T-helper 1 cell treated with Interleukin-12 subunit alpha and Interleukin-12 subunit beta and Interleukin-4 antibody, amounts not matched to agents 30 μg/mL and 1 μg/mL, for 36 hours (primary cell): Measurements from ENCODE around the gene ZBTB1.
A peak's percentile ranks its signal among the peaks of the same experiment; 100 is the strongest.
"Not testable (repeated sequence)": the region's sequence is repeated elsewhere in the genome, so short reads cannot be mapped to it uniquely, and the experiment has no call there.

ENCODE experiments used
- H3K27ac Mint-ChIP-seq: one replicate; pipeline ENCODE4 v1.8.0; 2021; ENCODE audit warnings: mild to moderate bottlenecking, mixed read lengths
- H3K27me3 Mint-ChIP-seq: one replicate; pipeline ENCODE4 v1.8.0; 2021; ENCODE audit warnings: low read depth, mixed read lengths
- H3K36me3 Mint-ChIP-seq: one replicate; pipeline ENCODE4 v1.8.0; 2021; ENCODE audit warnings: low read depth, mixed read lengths
- H3K4me1 Mint-ChIP-seq: one replicate; pipeline ENCODE4 v1.8.0; 2021; ENCODE audit warnings: low read depth, mixed read lengths
- H3K4me3 Mint-ChIP-seq: one replicate; pipeline ENCODE4 v1.8.0; 2021; ENCODE audit warnings: mild to moderate bottlenecking, moderate library complexity, mixed read lengths
- H3K9me3 Mint-ChIP-seq: one replicate; pipeline ENCODE4 v1.8.0; 2021; ENCODE audit warnings: mixed read lengths

Gene ZBTB1

GRCh38 chr14:64536488-64537245 lies 32.1 kb downstream of the ZBTB1 start:
- no peak overlapping the region for H3K27ac Mint-ChIP-seq
- peaks cover 20% of the 10 kb centered on the region for H3K4me1 Mint-ChIP-seq
- H3K4me3 Mint-ChIP-seq: no peak overlapping the region
- peaks cover 15% of the 10 kb centered on the region for H3K9me3 Mint-ChIP-seq
- H3K27me3 Mint-ChIP-seq: peaks cover 22% of the 10 kb centered on the region
- H3K36me3 Mint-ChIP-seq: peaks cover 19% of the 10 kb centered on the region

GRCh38 chr14:64540208-64541202 lies 35.9 kb downstream of the ZBTB1 start, which contains the start of gene HSPA2:
Gene HSPA2, plus strand, starts transcription at chr14:64540741. Its CDS starts 109 bp downstream, at chr14:64540850.
- H3K36me3 Mint-ChIP-seq: peaks cover 24% of the 10 kb centered on the region
- peaks cover 18% of the 10 kb centered on the region for H3K9me3 Mint-ChIP-seq
- H3K27ac Mint-ChIP-seq: peak within 1 kb of the TSS; percentile 92
- H3K4me1 Mint-ChIP-seq: peaks cover 34% of the 10 kb centered on the region
- peaks cover 52% of the 10 kb centered on the region for H3K27me3 Mint-ChIP-seq
- peak within 1 kb of the TSS; percentile 96 for H3K4me3 Mint-ChIP-seq

- Mint-ChIP-seq H3K9me3 (peaks cover 18% of the 10 kb centered on the region), H3K4me3 (peak overlapping the region; percentile 96), H3K27ac (no peak overlapping the region), H3K27me3 (peaks cover 52% of the 10 kb centered on the region), H3K36me3 (peaks cover 24% of the 10 kb centered on the region), H3K4me1 (peaks cover 34% of the 10 kb centered on the region)
Measured at GRCh38 chr14:64541261-64541971, 36.8 kb downstream of the ZBTB1 start.

- Mint-ChIP-seq H3K36me3 (peaks cover 24% of the 10 kb centered on the region), H3K9me3 (peaks cover 18% of the 10 kb centered on the region), H3K27me3 (peaks cover 52% of the 10 kb centered on the region), H3K4me3 (peak overlapping the region; percentile 83), H3K4me1 (peaks cover 34% of the 10 kb centered on the region), H3K27ac (no peak overlapping the region)
Measured at GRCh38 chr14:64541972-64542835, 37.6 kb downstream of the ZBTB1 start.

DNA sequence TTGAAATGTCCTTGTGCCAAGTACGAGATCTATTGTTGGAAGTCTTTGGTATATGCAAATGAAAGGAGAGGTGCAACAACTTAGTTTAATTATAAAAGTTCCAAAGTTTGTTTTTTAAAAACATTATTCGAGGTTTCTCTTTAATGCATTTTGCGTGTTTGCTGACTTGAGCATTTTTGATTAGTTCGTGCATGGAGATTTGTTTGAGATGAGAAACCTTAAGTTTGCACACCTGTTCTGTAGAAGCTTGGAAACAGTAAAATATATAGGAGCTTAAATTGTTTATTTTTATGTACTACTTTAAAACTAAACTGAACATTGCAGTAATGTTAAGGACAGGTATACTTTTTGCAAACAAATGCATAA lies 38.2 kb downstream of the ZBTB1 start:
- Mint-ChIP-seq H3K4me3 (peak overlapping the region; percentile 83), H3K27ac (no peak overlapping the region), H3K9me3 (peaks cover 18% of the 10 kb centered on the region), H3K36me3 (peaks cover 24% of the 10 kb centered on the region), H3K27me3 (peaks cover 52% of the 10 kb centered on the region), H3K4me1 (peaks cover 34% of the 10 kb centered on the region)

DNA sequence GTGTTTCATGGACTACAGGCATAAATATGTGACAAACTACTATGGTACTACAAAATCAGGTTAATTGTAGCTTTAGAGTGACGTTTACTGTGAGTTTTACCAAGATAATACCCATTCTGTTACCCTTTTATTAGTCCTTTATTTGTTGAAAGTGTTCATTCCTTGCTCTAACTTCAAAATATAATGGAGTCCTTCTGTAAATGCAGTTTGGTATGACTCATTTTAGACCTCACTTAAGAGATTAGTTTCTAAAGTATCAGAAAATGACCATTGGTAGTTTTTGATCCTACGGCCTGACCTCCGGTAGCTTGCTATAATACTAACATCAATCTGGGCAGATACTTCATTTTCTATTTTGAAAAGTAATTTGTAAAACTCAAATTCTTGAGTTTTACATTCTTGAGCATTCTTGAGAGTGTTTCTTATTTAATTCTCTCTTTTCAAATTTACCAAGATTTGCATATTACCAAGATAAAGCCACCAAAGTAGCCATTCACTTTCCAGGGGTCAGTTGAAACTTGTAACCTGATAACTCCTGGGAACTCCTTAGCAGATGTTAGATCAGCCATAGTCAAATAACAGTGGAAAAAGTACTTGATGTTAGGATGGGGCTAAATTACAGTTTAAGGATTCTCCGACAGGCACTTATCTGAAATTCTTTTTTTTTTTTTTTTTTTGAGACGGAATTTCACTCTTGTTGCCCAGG lies 40.2 kb downstream of the ZBTB1 start:
- Mint-ChIP-seq H3K4me3 (no peak overlapping the region), H3K27ac (no peak overlapping the region), H3K36me3 (peaks cover 21% of the 10 kb centered on the region), H3K27me3 (peaks cover 54% of the 10 kb centered on the region), H3K4me1 (peaks cover 33% of the 10 kb centered on the region), H3K9me3 (peaks cover 18% of the 10 kb centered on the region)

DNA sequence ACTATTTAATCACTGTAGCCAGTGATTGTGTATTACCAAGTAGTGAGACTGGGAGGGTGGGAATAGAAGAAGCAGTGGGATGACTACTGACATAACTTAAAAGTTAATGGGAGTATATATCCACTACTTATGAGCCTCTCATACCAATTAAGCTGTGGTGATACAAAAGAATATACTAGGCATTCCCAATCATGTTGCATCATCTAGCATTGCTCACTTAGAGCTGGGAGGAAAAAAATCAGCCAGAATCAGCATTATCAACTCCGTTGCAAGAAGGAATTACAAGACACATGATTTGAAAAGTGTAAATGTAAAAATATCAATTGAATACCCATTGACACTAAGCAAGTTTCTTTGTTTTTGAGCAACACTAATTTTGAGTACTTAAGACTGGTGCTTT lies 44.4 kb downstream of the ZBTB1 start:
- peaks cover 3% of the 10 kb centered on the region for H3K36me3 Mint-ChIP-seq
- no peak overlapping the region for H3K27ac Mint-ChIP-seq
- H3K9me3 Mint-ChIP-seq: no peaks in the 10 kb centered on the region
- H3K27me3 Mint-ChIP-seq: peaks cover 50% of the 10 kb centered on the region
- no peak overlapping the region for H3K4me3 Mint-ChIP-seq
- H3K4me1 Mint-ChIP-seq: peaks cover 8% of the 10 kb centered on the region

GRCh38 chr14:64549791-64550620 lies 45.4 kb downstream of the ZBTB1 start, which contains the start of gene PPP1R36:
Gene PPP1R36, plus strand, starts transcription at chr14:64549961. Its CDS starts 37 bp downstream, at chr14:64549998.
- Mint-ChIP-seq H3K36me3 (peaks cover 3% of the 10 kb centered on the region), H3K4me1 (peaks cover 8% of the 10 kb centered on the region), H3K9me3 (no peaks in the 10 kb centered on the region), H3K4me3 (peak within 1 kb of the TSS; percentile 80), H3K27ac (no peak within 1 kb of the TSS), H3K27me3 (peaks cover 41% of the 10 kb centered on the region)

DNA sequence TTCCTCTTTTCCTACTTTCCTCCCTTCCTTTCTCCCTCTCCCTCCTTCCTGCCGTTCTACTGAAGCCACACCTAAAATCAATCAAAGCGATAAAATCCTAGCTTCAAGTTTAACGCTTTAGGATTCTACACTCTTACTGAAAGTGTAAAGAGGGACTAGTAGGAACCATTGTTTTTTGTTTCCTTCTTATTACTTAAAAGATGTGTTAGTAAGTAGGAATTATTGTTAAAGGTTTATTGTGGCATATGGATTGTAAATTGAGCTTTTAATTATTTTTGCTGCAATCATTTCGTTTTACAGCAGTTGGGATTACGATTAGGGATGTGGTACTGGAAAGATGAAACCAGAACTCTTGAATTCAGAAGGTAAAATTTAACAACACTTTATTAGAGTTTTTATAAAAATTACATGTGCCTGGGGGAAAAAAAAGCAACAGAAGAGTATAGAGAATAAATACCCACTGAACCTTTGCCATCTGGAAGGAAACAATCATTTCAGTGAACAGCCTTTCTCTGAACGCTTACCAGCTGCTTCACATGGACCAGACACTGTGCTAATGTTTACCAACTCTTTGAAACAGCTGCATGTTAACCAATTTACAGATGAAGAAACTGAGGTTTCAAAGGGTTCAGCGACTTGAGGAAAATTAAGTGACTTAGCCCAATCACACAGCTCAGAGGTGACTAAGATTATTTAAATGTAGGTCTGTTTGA lies 46.2 kb downstream of the ZBTB1 start:
- no peak overlapping the region for H3K27ac Mint-ChIP-seq
- H3K27me3 Mint-ChIP-seq: peaks cover 48% of the 10 kb centered on the region
- peaks cover 8% of the 10 kb centered on the region for H3K4me1 Mint-ChIP-seq
- peak overlapping the region; percentile 80 for H3K4me3 Mint-ChIP-seq
- H3K9me3 Mint-ChIP-seq: no peaks in the 10 kb centered on the region
- peaks cover 3% of the 10 kb centered on the region for H3K36me3 Mint-ChIP-seq

GRCh38 chr14:64554556-64554955 lies 50.0 kb downstream of the ZBTB1 start:
- Mint-ChIP-seq H3K36me3 (peaks cover 3% of the 10 kb centered on the region), H3K27me3 (peaks cover 53% of the 10 kb centered on the region), H3K4me1 (peaks cover 3% of the 10 kb centered on the region), H3K27ac (no peak overlapping the region), H3K9me3 (no peaks in the 10 kb centered on the region), H3K4me3 (no peak overlapping the region)

GRCh38 chr14:64556526-64556925 lies 52.0 kb downstream of the ZBTB1 start:
- H3K9me3 Mint-ChIP-seq: no peaks in the 10 kb centered on the region
- no peak overlapping the region for H3K27ac Mint-ChIP-seq
- peaks cover 4% of the 10 kb centered on the region for H3K4me1 Mint-ChIP-seq
- H3K4me3 Mint-ChIP-seq: no peak overlapping the region
- no peaks in the 10 kb centered on the region for H3K36me3 Mint-ChIP-seq
- H3K27me3 Mint-ChIP-seq: peaks cover 39% of the 10 kb centered on the region

DNA sequence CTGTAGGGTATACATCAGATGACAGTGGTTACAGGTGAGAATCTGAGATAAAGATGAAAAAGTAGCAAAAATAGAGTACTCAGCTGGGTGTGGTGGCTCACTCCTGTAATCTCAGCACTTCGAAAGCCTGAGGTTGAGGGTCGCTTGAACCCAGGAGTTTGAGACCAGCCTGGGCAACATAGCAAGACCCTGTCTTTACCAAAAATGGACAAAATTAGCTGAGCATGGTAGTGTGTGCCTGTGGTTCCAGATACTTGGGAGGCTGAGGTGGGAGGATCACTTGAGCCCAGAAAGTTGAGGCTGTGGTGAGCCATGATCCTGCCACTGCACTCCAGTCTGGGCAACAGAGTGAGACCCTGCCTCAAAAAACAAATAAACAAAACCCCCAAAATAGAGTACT lies 53.6 kb downstream of the ZBTB1 start:
- not testable (repeated sequence) for H3K36me3 Mint-ChIP-seq, H3K4me3 Mint-ChIP-seq, H3K4me1 Mint-ChIP-seq, H3K9me3 Mint-ChIP-seq, H3K27ac Mint-ChIP-seq
- H3K27me3 Mint-ChIP-seq: peaks cover 25% of the 10 kb centered on the region
